Left lobe of liver (tissue), 1 donor: Measurements from ENCODE around the gene PLCH1. TPM values are rescaled to one million over a fixed set of nuclear protein-coding genes. Genes with fewer than 3 reads are reported as not detected.

Experiments
- total RNA-seq: library from RNA; stranded (reverse); gene quantifications from one replicate; pipeline ENCODE4 v1.2.1, GENCODE V29; 2021
- donor health status: DM: no; HTN: yes; CAD: no.

The PLCH1 gene
- total RNA-seq, 1 donor from 2014 or later, result 0.08 TPM

Other genes with a start within 250 kb of the PLCH1 start
- 0.70 TPM for gene C3orf33, start 61.2 kb upstream of the PLCH1 start, total RNA-seq
- 39.7 TPM for gene SLC33A1, start 109.4 kb upstream of the PLCH1 start, total RNA-seq
- 14.6 TPM for gene GMPS, start 125.6 kb upstream of the PLCH1 start, total RNA-seq